K562 (cell line): Measurements from ENCODE around the gene ZNF622. TPM values are rescaled to one million over a fixed set of nuclear protein-coding genes. Genes with fewer than 3 reads are reported as not detected.
A peak's percentile ranks its signal among the peaks of the same experiment; 100 is the strongest.

Experiments
- ATF3 ChIP-seq, 2 experiments: fragments of 450-650 bp in 1 of 2; sonication (generic) in 1 of 2; formaldehyde crosslinking in 1 of 2; IDR thresholded peaks in 1 of 2; conservative IDR thresholded peaks in 1 of 2; 2 replicates each; pipeline versions ENCODE4 v1.6.1 to v1.8.1; 2016 to 2023; ENCODE audit warnings: mild to moderate bottlenecking in 2 of 2, moderate library complexity in 2 of 2, inconsistent platforms in 1 of 2, missing genetic modification reagents in 1 of 2
- CBX2 ChIP-seq: fragments of 200-600 bp; sonication (generic); IDR thresholded peaks from one replicate; pipeline ENCODE4 v1.6.1; 2012; ENCODE audit warnings: mild to moderate bottlenecking, low read length, inconsistent platforms; ENCODE audit not compliant: insufficient read depth, poor library complexity, severe bottlenecking
- GTF3C2 ChIP-seq: IDR thresholded peaks from 3 replicates; pipeline ENCODE4 v1.6.1; 2011; ENCODE audit warnings: borderline replicate concordance, mild to moderate bottlenecking, moderate library complexity; ENCODE audit not compliant: insufficient read length; ENCODE audit errors: extremely low read depth
- KAT8 ChIP-seq: fragments of 450-650 bp; IDR thresholded peaks from 2 replicates; pipeline ENCODE4 v1.6.1; 2016; ENCODE audit warnings: low read depth, mild to moderate bottlenecking
- LEF1 ChIP-seq: fragments of 450-650 bp; IDR thresholded peaks from 2 replicates; pipeline ENCODE4 v1.6.1; 2016; ENCODE audit warnings: mild to moderate bottlenecking
- PTBP1 ChIP-seq: fragments of 200-400 bp; formaldehyde crosslinking; IDR thresholded peaks from 2 replicates; pipeline ENCODE4 v1.6.1; 2017; ENCODE audit warnings: low read depth, low read length
- RBM14 ChIP-seq: fragments of 200-400 bp; formaldehyde crosslinking; IDR thresholded peaks from 2 replicates; pipeline ENCODE4 v1.6.1; 2018; ENCODE audit warnings: low read depth, mild to moderate bottlenecking, low read length, moderate library complexity, borderline replicate concordance; ENCODE audit not compliant: insufficient read depth
- SPI1 ChIP-seq: IDR thresholded peaks from 2 replicates; pipeline ENCODE4 v1.6.1; 2011; ENCODE audit warnings: low read depth, low read length, control low read depth, borderline replicate concordance
- ZC3H8 ChIP-seq: fragments of 450-650 bp; IDR thresholded peaks from 2 replicates; pipeline ENCODE4 v1.6.1; 2017
- ZFP91 ChIP-seq: sonication (generic); formaldehyde crosslinking; IDR thresholded peaks from 2 replicates; pipeline ENCODE4 v1.8.0; 2022; ENCODE audit warnings: mild to moderate bottlenecking, missing genetic modification reagents
- ZFPM2 ChIP-seq: fragments of 250-450 bp; sonication (Bioruptor Pico); IDR thresholded peaks from 2 replicates; pipeline ENCODE4 v1.5.1; 2022; ENCODE audit warnings: mild to moderate bottlenecking
- ZNF431 ChIP-seq: sonication (generic); formaldehyde crosslinking; IDR thresholded peaks from 2 replicates; pipeline ENCODE4 v1.8.0; 2022; ENCODE audit warnings: mild to moderate bottlenecking, missing genetic modification reagents
- polyA plus RNA-seq, 8 experiments: library from polyadenylated mRNA; depleted of rRNA in 4 of 8; stranded (reverse) in 5 of 8; unstranded in 3 of 8; fragments of >200 nt; fragmentation: Nextera tagmentation in 2 of 8; fragmentation: Illumina TruSeq in 1 of 8; extraction: Ambion mirVana in 2 of 8; extraction: Trizol in 1 of 8; gene quantifications; 2 replicates each; pipeline versions ENCODE4 v1.2.1 to v1.2.3, GENCODE V29; 2011 to 2014; ENCODE audit warnings: inconsistent platforms in 1 of 8, missing spikeins in 1 of 8
- total RNA-seq, 7 experiments: library from RNA; depleted of rRNA in 6 of 7; stranded (reverse); fragments of >200 nt in 6 of 7; fragmentation: Illumina TruSeq in 2 of 7; extraction: Trizol in 2 of 7; gene quantifications; 2 replicates each; pipeline versions ENCODE4 v1.2.1 to v1.2.3, GENCODE V29; 2011 to 2021; ENCODE audit warnings: low replicate concordance in 1 of 7
- TF ChIP-seq, protein P1 (sequence below): sonication (generic); formaldehyde crosslinking; IDR thresholded peaks from 2 replicates; pipeline ENCODE4 v1.8.1; 2023; ENCODE audit warnings: mild to moderate bottlenecking, missing genetic modification reagents
- TF ChIP-seq, protein P2 (sequence below): fragments of 450-650 bp; IDR thresholded peaks from 2 replicates; pipeline ENCODE4 v1.6.1; 2017; ENCODE audit warnings: antibody characterized with exemption
- TF ChIP-seq, protein P3 (sequence below): sonication (generic); formaldehyde crosslinking; IDR thresholded peaks from 2 replicates; pipeline ENCODE4 v1.4.0; 2020; ENCODE audit warnings: mild to moderate bottlenecking, missing genetic modification reagents

ZNF622 gene
- total and polyA plus RNA-seq, 9 of the 15 experiments (the other 6 are each of a cell fraction or from before 2014, with no cell fraction given), result 9.6 to 51.5 (median 32.3) TPM

- TF ChIP-seq GTF3C2 (no peak), PTBP1 (no peak), SPI1 (no peak), CBX2 (no peak), RBM14 (no peak), ZC3H8 (no peak), LEF1 (peak; percentile 78; the same call in 1 of the 2 replicates), ATF3 (IDR thresholded peaks at IDR 0.05) (peak; percentile 25; the same call in 1 of the 2 replicates), ATF3 (CRISPR knock-in tag; conservative IDR thresholded peaks at IDR 0.05) (peak; percentile 55; the same call in 1 of the 2 replicates), KAT8 (no peak), ZFPM2 (CRISPR knock-in tag) (no peak), ZNF431 (CRISPR knock-in tag) (no peak), ZFP91 (CRISPR knock-in tag) (no peak)
- TF ChIP-seq, protein P1, sequence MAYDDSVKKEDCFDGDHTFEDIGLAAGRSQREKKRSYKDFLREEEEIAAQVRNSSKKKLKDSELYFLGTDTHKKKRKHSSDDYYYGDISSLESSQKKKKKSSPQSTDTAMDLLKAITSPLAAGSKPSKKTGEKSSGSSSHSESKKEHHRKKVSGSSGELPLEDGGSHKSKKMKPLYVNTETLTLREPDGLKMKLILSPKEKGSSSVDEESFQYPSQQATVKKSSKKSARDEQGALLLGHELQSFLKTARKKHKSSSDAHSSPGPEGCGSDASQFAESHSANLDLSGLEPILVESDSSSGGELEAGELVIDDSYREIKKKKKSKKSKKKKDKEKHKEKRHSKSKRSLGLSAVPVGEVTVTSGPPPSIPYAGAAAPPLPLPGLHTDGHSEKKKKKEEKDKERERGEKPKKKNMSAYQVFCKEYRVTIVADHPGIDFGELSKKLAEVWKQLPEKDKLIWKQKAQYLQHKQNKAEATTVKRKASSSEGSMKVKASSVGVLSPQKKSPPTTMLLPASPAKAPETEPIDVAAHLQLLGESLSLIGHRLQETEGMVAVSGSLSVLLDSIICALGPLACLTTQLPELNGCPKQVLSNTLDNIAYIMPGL (CRISPR knock-in tag), result no peak
- TF ChIP-seq, protein P2, sequence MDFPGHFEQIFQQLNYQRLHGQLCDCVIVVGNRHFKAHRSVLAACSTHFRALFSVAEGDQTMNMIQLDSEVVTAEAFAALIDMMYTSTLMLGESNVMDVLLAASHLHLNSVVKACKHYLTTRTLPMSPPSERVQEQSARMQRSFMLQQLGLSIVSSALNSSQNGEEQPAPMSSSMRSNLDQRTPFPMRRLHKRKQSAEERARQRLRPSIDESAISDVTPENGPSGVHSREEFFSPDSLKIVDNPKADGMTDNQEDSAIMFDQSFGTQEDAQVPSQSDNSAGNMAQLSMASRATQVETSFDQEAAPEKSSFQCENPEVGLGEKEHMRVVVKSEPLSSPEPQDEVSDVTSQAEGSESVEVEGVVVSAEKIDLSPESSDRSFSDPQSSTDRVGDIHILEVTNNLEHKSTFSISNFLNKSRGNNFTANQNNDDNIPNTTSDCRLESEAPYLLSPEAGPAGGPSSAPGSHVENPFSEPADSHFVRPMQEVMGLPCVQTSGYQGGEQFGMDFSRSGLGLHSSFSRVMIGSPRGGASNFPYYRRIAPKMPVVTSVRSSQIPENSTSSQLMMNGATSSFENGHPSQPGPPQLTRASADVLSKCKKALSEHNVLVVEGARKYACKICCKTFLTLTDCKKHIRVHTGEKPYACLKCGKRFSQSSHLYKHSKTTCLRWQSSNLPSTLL, result no peak
- TF ChIP-seq, protein P3, sequence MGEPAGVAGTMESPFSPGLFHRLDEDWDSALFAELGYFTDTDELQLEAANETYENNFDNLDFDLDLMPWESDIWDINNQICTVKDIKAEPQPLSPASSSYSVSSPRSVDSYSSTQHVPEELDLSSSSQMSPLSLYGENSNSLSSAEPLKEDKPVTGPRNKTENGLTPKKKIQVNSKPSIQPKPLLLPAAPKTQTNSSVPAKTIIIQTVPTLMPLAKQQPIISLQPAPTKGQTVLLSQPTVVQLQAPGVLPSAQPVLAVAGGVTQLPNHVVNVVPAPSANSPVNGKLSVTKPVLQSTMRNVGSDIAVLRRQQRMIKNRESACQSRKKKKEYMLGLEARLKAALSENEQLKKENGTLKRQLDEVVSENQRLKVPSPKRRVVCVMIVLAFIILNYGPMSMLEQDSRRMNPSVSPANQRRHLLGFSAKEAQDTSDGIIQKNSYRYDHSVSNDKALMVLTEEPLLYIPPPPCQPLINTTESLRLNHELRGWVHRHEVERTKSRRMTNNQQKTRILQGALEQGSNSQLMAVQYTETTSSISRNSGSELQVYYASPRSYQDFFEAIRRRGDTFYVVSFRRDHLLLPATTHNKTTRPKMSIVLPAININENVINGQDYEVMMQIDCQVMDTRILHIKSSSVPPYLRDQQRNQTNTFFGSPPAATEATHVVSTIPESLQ (CRISPR knock-in tag), result no peak
Observed at GRCh38 chr5:16418471-16418922, 47.1 kb downstream of the ZNF622 start (continued).
